NCI-H748 (cell line): ENCODE data around the gene COMMD9.

Experiments
- DNase-seq: peaks from one replicate; lab custom pipeline; 2025; ENCODE audit not compliant: unreplicated experiment; lab: John Stamatoyannopoulos, UW

The COMMD9 gene

DNA sequence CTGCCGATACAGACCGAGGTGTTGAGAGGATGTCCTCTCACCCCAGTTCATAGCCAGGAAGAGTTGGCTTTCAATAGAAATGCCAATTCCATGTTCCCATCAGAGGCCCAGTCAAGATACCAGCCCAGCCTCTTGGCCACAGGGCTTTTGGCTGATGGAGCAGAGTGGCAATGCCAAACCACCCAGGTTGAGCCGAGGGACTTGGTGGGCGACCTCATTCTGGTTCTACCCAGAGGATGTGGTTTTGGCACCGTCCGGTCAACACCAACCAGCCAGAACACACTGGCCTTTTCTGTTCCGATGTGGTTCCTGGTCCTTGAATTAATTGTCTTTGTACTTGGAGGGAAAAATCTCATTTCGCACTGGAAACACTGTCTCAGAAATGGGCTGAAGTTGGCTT lies 60.5 kb downstream of the COMMD9 start:
- DNase-seq: no peak

DNA sequence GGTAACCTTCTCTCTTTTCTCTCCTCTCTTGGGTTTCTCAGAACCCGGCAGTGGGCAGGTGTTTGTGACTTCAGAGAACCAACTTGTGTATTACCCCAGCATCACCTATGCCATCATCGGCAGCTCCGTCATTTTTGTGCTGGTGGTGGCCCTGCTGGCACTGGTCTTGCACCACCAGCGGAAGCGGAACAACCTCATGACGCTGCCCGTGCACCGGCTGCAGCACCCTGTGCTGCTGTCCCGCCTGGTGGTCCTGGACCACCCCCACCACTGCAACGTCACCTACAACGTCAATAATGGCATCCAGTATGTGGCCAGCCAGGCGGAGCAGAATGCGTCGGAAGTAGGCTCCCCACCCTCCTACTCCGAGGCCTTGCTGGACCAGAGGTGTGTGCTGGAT lies 62.2 kb downstream of the COMMD9 start:
- DNase-seq: no peak

DNA sequence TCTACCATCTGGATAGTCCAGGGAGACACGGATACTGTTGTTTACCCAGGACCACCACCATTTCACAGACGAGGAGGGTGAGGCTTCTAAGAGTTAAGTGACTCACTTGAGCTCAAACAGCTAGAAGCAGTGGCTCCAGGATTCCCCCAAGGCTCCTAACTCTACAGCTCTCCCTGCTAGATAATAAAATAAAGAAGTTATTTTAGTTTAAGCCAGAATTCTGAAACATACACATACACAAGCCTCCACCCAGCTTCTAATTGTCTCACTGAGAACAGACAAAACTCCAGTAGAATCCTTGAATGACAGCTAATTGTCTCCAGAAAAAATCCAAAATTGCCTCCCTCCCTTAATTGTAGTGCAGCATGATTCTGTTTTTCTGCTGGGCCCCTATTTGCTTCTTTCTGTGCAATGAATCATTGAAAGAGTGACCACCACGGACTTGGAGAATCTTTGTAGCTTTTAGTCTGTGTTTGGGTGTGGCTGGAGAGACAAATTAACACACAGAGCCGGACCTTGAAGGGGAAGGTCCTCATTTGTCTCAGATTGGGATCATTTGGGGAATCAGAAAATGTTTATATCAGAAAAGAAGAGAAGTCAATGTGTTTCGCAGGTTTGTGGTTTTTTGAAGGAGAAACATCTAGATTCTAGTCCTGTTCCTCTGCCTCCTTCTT lies 64.9 kb downstream of the COMMD9 start:
- no peak for DNase-seq

DNA sequence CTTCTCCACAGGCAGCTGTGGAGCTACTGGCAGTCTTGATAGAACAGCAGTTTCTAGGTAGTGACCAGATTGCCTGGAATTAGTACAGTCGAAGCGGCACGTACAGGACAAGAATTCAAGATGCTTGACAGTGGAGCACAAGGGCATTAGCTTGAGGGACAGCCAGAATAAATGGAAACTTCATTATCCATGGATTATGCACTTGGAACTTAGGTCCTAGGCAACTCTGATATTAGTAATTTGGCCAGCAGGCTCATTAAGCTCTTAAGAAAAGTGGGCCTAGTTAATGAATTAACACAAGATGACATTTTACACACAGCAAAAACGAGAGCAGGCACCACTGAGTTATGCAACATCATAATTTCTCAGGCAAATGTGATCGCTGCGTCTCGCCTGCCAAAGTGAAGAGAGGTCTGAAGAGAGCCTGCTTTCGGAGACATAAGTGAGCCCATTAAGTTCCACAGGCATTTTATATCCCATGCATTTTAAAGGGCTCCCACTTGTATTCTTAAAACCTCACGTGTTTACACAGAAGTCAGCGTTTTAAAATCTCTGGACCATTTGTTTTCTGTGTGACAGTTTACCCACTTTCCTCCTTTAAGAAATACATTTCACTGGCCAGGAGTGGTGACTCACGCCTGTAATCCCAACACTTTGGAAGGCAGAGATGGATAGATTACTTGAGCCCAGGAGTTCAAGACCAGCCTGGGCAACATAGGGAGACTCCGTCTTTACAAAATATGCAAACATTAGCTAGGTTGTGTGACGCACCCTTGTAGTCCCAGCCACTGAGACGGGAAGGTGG lies 66.2 kb downstream of the COMMD9 start:
- no peak for DNase-seq
